RPMI8226 (cell line): ENCODE measurements around the gene NUP58.

Source experiments
- DNase-seq: peaks from one replicate; pipeline ENCODE4 v3.0.0-alpha.2; 2015

NUP58 gene

GRCh38 chr13:25301347-25302113 lies at the start of gene NUP58:
TSS of gene NUP58 (plus strand) at chr13:25301625. CDS start at chr13:25301774, 149 bp downstream.
- peak; percentile 94 for DNase-seq

GRCh38 chr13:25252225-25252624 lies 49.2 kb upstream of the NUP58 start:
- DNase-seq: no peak

- DNase-seq: no peak
Observed at GRCh38 chr13:25252752-25253151, 48.7 kb upstream of the NUP58 start.

GRCh38 chr13:25253702-25254101 lies 47.7 kb upstream of the NUP58 start:
- DNase-seq: no peak

- no peak for DNase-seq
Observed at GRCh38 chr13:25262261-25262660, 39.2 kb upstream of the NUP58 start.

GRCh38 chr13:25266706-25267105 lies 34.7 kb upstream of the NUP58 start:
- DNase-seq: no peak

GRCh38 chr13:25267715-25268114 lies 33.7 kb upstream of the NUP58 start:
- no peak for DNase-seq

GRCh38 chr13:25268561-25268960 lies 32.9 kb upstream of the NUP58 start:
- DNase-seq: no peak

GRCh38 chr13:25276748-25277147 lies 24.7 kb upstream of the NUP58 start:
- no peak for DNase-seq

GRCh38 chr13:25280396-25280795 lies 21.0 kb upstream of the NUP58 start:
- no peak for DNase-seq

GRCh38 chr13:25281193-25281934 lies 20.1 kb upstream of the NUP58 start:
- peak; percentile 69 for DNase-seq

GRCh38 chr13:25281935-25282332 lies 19.5 kb upstream of the NUP58 start:
- no peak for DNase-seq

GRCh38 chr13:25286308-25286968 lies 15.0 kb upstream of the NUP58 start:
- DNase-seq: peak; percentile 66

- DNase-seq: peak; percentile 88
Observed at GRCh38 chr13:25286969-25287961, 14.2 kb upstream of the NUP58 start, which contains the start of gene MTMR6. TSS of gene MTMR6 (minus strand) at chr13:25287488. CDS start at chr13:25287247, 241 bp downstream.

- no peak for DNase-seq
Observed at GRCh38 chr13:25288966-25289365, 12.5 kb upstream of the NUP58 start.

- DNase-seq: no peak
Observed at GRCh38 chr13:25291691-25292090, 9.7 kb upstream of the NUP58 start.

GRCh38 chr13:25292301-25292700 lies 9.1 kb upstream of the NUP58 start:
- peak; percentile 88 for DNase-seq

GRCh38 chr13:25295228-25295627 lies 6.2 kb upstream of the NUP58 start:
- DNase-seq: no peak

GRCh38 chr13:25295701-25296100 lies 5.7 kb upstream of the NUP58 start:
- DNase-seq: no peak

GRCh38 chr13:25300861-25301346 lies 521 bp upstream of the NUP58 start:
- no peak for DNase-seq

GRCh38 chr13:25302121-25302520 lies 696 bp downstream of the NUP58 start:
- no peak for DNase-seq
